T-helper 2 cell treated with Interferon-gamma antibody and Interleukin-4, amounts not matched to agents 100 ng/mL and 5 ng/mL, for 36 hours (primary cell): ENCODE results near the gene MCTP1. TPM values are rescaled to one million over a fixed set of nuclear protein-coding genes. Genes with fewer than 3 reads are reported as not detected.

ENCODE experiments used
- intact Hi-C: fragments of 100-400 bp; cut with micrococcal nuclease; formaldehyde crosslinking; loops from one replicate; pipeline ENCODE4 v1.15.1; 2023
- total RNA-seq: library from RNA; stranded (reverse); gene quantifications from 2 replicates; pipeline ENCODE4 v1.2.3, GENCODE V29; 2022

Gene MCTP1
- total RNA-seq: not detected in 2 replicates

DNA sequence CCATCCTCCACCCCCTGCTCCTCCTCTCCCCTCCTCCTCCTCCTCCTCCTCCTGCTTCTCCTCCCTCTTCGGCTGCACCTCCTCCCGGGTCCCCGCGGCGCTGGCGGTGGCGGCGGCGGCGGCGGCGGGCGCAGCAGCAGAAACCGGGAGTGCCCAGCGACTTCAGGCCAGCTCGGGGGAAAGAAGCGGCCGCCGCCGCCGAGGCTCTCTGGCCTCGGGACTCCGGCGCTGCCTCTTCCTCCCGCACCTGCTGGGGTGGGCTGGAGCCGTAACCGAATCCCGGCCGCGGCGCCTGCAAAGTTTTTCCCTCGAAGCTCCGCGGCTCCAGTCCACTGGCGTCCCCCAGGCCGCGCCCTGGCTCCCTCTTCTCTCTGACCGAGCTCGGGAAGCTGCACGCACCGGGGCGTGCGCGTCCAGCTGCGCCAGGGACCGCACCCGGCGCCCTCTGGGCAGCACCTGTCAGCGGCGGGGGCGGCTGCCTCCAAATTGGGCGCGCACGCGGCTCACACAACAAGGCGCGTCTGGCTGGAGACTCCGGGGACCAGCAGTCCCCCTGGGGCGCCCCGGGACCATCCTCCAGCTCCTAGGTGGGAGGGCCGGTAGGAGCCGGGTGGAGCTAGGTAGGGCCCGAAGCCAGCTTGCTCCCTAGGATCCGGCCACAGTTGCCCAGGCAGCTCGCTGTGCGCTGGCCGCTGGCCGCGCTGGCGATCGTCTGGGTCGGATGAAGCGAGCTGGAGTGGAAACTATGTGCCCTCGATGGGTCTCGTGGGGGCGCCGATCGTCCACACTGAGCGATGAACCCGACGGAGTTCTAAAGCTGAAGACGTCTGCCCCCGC is at the start of gene MCTP1:
Gene MCTP1, minus strand, starts transcription at position 523 of the 837 bp plus-strand sequence.
- intact Hi-C loops: loop anchor here (5.0 to 10.0 kb wide), 2 partner anchors 270 to 563 kb away; partner anchors contain the start of genes ARSK and SKIC3

DNA sequence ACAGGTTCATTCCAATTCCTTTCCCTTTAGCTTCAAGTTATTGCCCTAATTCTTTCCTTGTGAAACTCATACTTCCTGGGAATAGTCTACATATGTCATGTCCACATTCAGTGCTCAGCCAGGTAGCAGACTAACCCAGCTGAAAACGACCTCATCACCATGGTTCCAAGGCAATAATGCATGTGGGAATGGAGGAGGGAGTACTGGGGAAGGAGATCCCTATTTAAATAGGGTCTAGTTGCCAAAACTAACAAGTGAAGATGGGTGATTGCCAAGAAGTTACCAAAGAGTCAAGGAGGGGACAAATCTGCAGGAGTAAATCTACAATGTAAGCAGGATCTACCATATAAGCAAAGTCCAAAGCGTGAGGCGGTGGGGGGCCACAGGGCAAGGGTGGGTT is 47.3 kb upstream of the MCTP1 start:
- intact Hi-C loops: no loop called here

DNA sequence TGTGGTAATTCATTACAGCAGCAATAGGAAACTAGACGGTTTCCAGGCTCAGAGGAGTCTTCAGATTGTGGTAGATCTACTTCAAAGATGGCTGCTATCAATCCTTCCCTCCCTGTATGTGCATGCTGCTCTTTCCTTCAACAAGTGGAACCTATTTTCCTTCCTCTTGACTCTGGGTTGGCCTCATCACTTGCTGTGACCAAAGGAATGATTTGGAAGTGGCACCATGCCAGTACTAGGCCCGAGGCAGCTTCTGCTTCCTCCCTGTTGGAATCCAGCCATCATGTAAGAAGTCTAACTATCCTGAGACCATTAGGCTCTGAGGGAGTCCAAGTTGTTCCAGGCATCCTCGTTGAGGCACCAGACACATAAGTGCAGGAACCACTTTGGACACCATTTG is 46.5 kb upstream of the MCTP1 start:
- intact Hi-C loops: no loop called here

DNA sequence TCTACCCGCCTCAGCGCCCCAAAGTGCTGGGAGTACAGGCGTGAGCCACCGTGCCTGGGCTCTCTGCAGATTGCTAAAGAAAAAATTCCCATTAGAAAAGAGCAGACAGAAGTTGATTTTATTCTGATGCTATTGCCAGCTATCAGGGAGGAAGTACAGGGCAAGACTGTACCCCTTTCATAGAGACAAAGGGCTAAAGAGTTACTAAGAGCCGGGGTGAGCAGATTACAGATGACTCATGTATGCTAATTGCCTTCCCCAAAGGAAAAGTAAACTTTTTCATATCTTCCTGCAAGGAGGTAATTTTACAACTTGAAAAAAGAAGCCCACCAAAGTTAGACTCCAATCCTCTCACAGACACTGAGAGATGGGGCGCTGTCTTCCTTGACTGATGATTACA is 42.3 kb upstream of the MCTP1 start:
- intact Hi-C loops: no loop called here

DNA sequence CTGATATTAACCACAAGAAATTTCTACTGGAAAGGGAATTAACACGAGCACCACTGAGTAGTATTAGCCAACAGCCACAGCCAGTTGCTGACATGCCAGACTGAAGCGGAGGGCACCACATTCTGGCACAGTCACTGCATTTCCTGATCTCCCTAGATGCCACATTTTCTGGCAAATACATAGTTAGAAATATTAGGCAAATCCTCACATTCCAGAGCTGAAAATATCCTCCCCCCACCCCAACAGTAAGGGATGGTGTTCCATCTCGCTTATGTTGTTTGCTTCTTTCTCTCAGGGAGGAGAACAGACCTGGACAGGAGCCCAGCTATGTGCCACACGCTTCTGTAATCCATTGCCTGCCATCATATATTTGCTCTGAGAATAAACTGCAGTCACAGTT is 32.8 kb upstream of the MCTP1 start:
- intact Hi-C loops: no loop called here

DNA sequence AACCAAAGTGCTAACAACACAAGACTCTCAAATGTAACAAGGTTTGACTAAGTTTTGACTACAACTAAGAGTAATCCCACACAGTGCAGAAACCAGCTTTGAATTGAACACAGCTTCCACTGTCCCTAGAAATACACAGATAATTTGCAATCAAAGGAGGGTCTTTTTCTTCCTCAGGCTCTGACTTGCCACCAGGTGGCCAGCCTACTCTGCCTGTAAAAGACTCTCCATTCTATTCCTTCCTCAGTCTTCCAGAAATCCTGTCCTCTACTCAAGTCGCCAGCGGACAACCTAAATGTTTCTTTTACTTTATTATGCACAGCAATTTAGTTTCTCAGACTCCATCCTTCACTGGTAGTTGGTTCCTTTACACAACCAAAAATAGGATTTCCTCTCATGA is 32.2 kb upstream of the MCTP1 start:
- intact Hi-C loops: no loop called here

DNA sequence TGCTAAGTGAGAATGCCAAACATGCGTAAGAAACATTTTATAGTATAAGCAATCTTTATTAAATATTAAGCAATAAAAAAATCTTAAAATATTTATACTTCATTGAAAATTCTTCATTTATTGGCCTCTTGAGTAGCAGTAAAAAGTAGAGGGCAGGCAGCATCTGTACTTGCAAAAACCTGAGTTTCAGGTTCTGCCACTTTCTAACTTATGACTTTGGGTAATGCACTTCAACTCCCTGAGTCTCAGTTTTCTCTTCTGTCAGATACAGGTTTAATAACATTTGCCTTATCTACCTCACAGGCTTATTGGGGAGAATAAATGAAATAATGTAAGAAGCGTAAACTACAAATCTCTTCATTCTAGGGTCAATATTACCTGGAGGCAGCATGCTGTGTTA is 19.8 kb upstream of the MCTP1 start:
- intact Hi-C loops: no loop called here

DNA sequence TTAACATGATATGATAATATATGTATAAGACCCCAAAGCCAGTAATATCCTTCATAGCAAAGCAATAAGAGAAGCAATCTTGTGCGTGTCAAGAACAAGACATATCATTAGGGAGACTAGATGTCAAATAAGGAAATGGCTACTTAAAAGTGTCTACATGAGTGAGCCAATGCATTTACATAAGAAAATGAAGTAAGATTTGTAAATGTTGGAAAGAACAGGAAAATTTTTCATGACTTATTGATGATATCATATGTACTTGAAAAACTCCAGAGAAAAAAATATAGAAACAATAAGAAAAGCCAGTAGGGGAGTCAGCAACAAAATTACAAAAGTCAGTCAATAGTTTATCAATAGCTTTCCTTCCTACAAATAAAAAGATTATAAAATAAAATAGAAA is 13.8 kb upstream of the MCTP1 start:
- intact Hi-C loops: no loop called here

DNA sequence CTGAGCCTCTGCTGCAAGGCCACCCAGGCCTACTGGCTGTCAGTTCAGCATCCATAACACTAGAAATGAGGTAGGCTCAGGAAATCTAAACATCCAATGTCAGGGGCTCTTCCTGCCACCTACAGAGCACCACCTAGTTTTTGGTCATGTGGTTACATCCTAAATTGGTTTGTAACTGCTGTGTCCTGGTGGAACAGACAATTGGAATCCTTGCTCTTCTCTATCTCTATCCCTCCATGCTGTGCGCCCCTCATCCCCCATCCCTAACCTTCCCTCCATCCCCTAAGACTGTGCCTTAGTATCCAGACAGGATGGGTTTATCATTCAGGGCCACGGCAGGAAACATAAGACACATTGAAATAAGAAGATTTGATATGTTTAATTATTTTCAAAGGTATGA is 11.4 kb upstream of the MCTP1 start:
- intact Hi-C loops: no loop called here

DNA sequence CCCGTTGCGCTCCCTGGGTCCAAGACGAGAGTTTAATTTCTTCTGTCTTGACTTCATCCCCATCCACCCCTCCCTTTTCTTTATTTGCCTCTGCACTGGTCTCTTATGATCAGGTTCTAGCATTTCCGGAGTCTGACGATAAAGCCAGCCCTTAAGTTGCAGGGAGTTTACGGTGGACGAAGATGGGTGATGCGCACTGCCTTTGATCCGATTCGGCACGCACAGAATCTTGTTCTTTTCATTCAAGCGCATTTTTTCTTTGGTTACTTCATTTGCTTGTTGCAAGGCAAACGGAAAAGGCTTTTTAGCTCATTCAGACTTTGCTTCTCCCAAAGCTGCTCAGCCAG is 488 bp upstream of the MCTP1 start:
- intact Hi-C loops: loop anchor here (10.0 kb wide), 1 partner anchor 269 kb away; the partner anchor contains the start of genes ARSK and SKIC3

DNA sequence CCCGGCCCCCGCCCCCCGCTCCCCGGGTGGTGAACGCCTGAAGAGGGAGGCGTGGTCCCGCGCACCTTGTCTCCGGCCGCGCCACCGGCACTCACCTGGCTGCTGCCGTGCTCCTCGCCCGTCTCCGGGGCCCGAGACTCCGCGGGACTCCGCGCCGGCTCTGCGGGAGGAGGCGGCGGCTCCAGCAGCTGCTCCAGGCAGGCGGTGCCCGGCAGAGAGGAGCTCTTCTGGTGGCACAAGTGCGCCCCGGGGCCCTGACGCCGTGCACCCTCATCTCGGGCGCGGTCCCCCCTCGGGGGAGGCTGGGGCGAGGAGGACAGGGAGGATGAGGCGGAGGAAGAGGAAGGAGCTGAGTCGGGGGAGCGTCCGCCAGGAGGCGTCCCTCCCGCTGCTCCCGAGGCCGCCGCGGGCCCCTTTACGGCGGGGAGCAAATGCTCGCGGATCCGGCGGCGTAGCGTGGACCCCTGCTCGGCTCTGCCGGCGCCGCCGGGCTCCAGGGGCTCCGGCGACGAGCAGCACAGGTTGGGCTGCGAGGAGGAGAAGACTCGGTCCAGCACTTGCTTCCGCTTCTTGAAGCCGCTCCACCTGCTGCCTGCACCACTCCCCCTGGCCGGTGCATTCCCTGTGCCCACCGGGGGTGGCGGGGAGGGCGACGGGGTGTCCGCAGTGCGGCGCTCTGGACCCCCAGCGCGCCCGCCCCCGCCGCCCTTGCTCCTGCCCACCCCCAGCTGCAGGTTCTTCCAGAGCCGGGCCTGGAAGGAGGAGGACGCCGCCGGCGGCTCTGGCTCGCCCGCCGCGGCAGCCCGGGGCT is 928 bp downstream of the MCTP1 start:
- intact Hi-C loops: loop anchor here (5.0 to 10.0 kb wide), 2 partner anchors 271 to 563 kb away; partner anchors contain the start of genes ARSK and SKIC3

DNA sequence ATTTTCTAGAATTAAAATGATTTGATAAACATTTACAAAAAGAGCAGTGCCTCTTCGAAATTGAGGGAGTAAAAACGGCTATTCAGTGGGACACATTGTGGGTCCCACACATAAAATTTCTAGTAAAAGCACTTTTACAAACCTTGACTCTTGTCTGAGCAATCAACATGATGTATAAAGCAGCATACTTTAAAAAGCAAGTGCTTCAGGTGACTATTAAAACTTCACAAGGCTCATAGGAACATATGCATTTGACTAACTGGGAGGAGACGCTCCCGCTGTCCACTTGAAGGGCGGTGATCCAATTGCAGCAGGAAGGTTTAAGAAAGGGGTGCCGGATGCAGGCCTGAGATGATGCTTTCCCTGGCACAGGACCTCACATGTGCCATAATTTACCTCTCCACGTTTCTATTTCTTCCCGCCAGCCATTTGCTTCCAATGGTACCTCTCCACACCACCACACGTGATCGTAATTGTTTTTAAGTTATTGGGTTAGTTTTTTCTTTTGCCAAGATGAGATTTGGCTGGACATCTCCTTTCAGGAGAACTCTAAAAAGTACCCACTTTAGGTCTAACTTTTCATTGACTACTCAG is 1.8 kb downstream of the MCTP1 start:
- intact Hi-C loops: loop anchor here (5.0 to 10.0 kb wide), 2 partner anchors 272 to 564 kb away; partner anchors contain the start of genes ARSK and SKIC3

DNA sequence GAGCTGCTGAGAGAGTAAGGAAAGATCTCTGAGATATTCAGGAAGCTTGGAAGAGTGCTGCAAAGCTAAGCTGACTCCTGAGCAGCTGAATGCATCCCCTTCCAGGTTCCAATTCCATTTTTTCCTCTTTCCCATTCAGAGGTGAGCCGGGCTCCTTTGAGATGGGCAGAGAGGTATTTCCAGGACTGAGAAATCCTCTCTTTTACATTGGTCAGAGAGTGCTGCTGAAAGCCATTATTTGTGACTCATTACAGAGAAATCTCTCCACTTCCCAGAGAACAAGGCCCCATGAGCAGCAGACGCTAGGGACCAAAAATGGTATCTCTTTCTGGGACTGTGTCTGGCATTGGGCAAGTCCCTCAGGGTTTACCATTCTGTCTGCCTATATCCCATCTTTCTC is 3.7 kb downstream of the MCTP1 start:
- intact Hi-C loops: loop anchor here (5.0 to 10.0 kb wide), 2 partner anchors 274 to 566 kb away; partner anchors contain the start of genes ARSK and SKIC3

DNA sequence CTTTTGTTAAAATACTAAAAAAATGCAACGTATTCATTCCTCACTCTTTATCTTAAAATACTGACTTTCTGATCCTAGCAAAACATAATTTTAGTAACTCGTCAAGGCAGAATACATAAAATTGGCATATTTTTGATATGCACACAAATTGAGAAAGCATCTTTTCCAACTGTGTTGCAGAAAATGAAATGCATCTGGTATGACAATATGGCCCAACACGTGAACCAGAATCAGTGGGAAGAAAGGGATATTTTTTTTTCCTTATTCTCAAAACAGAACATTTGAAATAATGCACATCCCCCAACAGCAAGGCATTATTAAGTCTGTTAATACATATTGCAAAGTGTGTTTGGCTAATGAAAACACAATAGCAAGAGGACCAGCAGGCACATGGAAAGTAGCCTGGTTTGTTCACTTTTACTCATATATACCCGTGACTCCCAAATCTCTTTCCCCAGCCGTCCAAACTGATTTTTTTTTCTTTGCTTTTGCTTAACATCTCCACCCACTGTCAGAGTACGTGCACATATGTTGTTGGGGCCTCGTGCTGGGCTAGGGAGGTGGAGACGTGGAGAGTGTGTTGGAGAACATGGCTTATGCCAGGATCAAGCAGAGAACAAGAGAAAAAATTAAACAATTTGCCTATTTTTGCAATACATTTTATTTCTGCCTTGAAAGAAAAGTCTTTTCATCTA is 4.3 kb downstream of the MCTP1 start:
- intact Hi-C loops: loop anchor here (5.0 to 10.0 kb wide), 2 partner anchors 274 to 567 kb away; partner anchors contain the start of genes ARSK and SKIC3

DNA sequence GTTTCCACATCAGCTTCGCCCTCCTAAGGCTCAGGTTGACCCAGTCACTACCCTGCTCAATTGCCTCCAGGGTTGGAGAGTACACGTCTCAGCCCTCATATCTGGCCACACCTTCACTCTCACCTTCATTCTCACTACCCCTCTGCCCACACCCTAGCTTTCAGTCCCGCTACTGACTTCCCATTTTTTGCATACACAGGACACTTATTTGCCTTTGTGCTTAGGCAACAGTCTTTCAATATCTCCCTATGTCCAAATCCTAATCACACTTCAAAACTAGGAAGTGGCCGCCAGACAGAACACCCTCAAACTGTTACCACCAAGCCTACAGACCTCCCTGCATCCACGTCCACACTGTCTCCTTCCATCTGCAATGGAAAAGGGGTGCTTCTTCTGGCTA is 10.9 kb downstream of the MCTP1 start:
- intact Hi-C loops: no loop called here

DNA sequence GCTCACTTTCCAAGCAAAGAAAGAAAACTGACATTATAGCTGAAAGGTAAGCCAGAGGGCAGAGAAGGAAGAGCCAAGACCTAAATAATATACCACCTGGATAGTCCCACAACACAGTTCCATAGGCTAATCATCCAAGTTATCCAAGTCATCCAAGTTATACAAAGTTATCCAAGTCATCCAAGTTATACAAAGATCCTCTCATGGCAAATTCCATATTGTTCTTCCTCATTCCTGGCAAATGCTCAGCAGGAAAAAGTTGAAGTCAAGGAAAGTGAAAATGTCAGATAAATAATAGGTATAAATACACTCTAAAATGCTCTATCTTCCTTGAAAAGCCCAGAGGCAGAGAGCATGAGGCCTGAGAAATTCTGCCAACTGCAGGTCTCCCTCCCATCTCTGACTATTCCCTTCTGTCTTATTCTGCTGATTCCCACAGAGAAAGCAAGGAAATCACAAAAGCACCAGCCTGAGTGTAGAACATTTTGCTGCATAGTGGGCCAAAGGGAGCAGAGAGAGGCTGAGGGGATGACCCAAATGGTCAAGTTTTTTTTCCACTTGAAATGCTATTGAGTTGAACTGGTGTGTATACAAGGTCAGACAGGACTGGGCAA is 12.5 kb downstream of the MCTP1 start:
- intact Hi-C loops: no loop called here

DNA sequence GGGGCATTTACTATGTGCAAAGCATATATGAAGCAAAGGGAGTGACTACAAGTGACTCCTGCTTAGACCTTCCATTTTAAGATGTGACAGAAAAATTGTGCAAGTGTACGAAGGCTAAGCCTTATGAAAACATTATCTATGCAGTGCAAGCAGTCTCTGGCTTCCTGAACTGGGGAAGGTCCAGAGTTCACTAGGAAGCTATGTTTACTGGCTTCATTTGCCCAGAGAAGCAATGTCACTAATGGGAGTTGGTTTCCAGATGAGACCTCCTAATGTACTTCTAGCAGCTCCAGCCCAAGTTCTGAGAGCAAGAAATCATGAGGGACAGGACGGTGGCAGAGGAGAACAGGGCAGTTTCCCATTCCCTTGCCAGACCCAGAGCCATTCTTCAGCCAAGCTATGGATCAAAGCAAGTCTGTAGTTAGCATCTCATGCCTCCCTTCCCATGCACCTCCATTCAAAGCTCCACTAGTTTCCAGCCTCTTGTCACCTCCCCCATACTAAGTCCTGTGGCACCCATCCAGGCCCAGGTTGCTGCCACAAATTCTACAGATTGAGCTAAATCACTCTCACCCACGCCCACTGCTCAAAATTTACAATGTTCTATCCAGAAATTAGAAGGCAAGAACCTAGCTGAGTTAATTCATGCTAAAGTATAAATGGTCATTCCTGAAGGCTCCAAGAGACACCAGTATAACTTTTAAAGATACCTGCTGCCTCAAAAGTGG is 21.8 kb downstream of the MCTP1 start:
- intact Hi-C loops: no loop called here

DNA sequence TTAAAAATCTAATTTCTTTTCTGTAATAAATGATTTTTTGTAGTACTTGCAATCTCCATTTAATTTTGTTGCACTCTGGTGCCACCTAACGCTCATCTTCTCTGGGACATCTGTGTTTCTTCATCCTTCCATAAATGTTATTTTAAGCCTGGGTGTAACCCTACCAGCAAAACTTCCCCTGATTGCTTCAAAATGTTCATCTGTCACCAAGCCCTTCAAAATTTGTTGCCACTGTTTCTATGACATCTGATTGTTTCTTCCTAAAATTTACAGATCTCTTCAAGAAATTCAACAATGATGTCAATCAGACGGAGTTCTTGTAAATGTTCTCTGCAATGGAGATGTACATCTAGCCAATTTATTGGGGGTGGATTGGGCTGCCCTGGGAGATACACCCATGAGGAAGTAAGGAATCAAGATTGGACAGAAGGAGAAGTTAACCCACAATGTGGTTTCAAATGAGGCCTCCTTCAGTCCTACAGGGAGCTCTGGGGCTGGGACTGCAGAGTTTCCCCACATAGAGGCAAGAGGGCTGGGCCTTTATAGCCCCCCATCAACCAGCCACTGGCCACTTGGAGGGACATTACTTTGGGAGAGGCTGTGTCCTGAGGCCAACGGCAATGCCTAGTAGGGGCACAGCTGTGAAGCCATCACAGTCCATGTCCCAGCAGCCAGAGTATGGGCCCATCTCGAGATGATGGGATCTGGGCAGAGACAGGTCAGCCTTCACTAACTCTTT is 23.3 kb downstream of the MCTP1 start:
- intact Hi-C loops: loop anchor here (1.0 kb wide), 1 partner anchor 293 kb away; no protein-coding TSS in a partner anchor

DNA sequence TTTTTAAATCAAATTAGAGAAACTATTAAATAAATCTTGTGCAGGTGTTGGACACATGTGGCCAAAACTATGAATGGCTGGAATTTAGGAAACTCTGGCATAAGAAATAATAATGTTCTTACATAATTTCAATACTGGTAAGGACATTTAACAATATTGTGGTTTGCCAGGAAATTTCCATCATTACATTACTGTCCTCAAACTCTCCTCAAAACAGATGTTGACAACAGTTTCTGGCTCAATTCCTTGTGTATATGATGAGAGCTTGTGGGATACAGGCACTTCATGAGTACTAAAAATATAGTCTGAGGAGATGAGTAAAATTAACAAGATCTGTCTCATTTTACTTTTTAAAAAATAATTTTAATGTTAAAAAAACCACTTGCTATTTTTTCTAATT is 27.9 kb downstream of the MCTP1 start:
- intact Hi-C loops: no loop called here
